ENCODE results near the gene DACH1.

GRCh38 chr13:71448080-71448630 is 418.8 kb downstream of the DACH1 start:
- no peak for TF ChIP-seq CTCF (tag by site-specific recombination; IDR thresholded peaks at IDR 0.05)
- TF ChIP-seq ZNF600 (tag by site-specific recombination; IDR thresholded peaks at IDR 0.05), result no peak
- TF ChIP-seq EGR2 (tag by site-specific recombination; IDR thresholded peaks at IDR 0.05; ENCODE audit: low read depth), result no peak
